Testis (tissue), 3 donors: ENCODE measurements around the gene CA12. TPM values are rescaled to one million over a fixed set of nuclear protein-coding genes. Genes with fewer than 3 reads are reported as not detected.

Source experiments
- DNase-seq: peaks from one replicate; pipeline ENCODE4 v3.0.0-alpha.2; 2019
- H3K27ac ChIP-seq, 2 donors: fragments of 200-600 bp; sonication (generic); one replicate each; pipeline ENCODE4 v1.5.1; 2019
- H3K27me3 ChIP-seq: fragments of 200-600 bp; sonication (generic); one replicate; pipeline ENCODE4 v1.5.1; 2019
- H3K36me3 ChIP-seq: fragments of 200-600 bp; sonication (generic); one replicate; pipeline ENCODE4 v1.5.1; 2017; ENCODE audit warnings: low read depth; ENCODE audit errors: missing control alignments
- H3K4me1 ChIP-seq: fragments of 200-600 bp; sonication (generic); one replicate; pipeline ENCODE4 v1.5.1; 2019
- H3K4me3 ChIP-seq, 2 donors: fragments of 200-600 bp; sonication (generic); one replicate each; pipeline ENCODE4 v1.5.1; 2017 to 2019
- H3K9me3 ChIP-seq: fragments of 200-600 bp; sonication (generic); one replicate; pipeline ENCODE4 v1.5.1; 2017
- POLR2A ChIP-seq: fragments of 450-650 bp; IDR thresholded peaks from one replicate; pipeline ENCODE4 v1.6.1; 2017; ENCODE audit warnings: antibody characterized with exemption, mild to moderate bottlenecking, moderate library complexity
- WGBS, 2 donors: methylation state at CpG; one replicate each; pipeline ENCODE4 v1.1.5; 2018; 5-methylcytosine and 5-hydroxymethylcytosine counted together
- intact Hi-C: fragments of 100-400 bp; cut with DNase I; formaldehyde crosslinking; loops from one replicate; pipeline ENCODE4 v1.15.1; 2023; ENCODE audit warnings: low total_unique reads
- polyA plus RNA-seq: library from polyadenylated mRNA; stranded (reverse); fragments of 350-450 nt; fragmentation: Illumina TruSeq; extraction: RNeasy Lipid Tissue Mini Kit (QIAGEN cat#74804); gene quantifications from one replicate; pipeline ENCODE4 v1.2.3, GENCODE V29; 2014; ENCODE audit warnings: low read depth, low replicate concordance; ENCODE audit not compliant: insufficient read depth
- total RNA-seq, 2 donors: library from RNA; depleted of rRNA; stranded (reverse); fragments of >200 nt; gene quantifications; one replicate each; pipeline ENCODE4 v1.2.3, GENCODE V29; 2016
- TF ChIP-seq, protein P1 (sequence below), 3 experiments: fragments of 450-650 bp in 2 of 3; fragments of 200-600 bp in 1 of 3; sonication (generic) in 1 of 3; IDR thresholded peaks; one replicate each; pipeline ENCODE4 v1.5.1; 2016 to 2019; ENCODE audit warnings: antibody characterized with exemption in 3 of 3, mild to moderate bottlenecking in 2 of 3, moderate library complexity in 1 of 3

Gene CA12
- total and polyA plus RNA-seq, 3 donors from 2014 or later: 0.55 to 8.0 (median 0.68) TPM

DNA sequence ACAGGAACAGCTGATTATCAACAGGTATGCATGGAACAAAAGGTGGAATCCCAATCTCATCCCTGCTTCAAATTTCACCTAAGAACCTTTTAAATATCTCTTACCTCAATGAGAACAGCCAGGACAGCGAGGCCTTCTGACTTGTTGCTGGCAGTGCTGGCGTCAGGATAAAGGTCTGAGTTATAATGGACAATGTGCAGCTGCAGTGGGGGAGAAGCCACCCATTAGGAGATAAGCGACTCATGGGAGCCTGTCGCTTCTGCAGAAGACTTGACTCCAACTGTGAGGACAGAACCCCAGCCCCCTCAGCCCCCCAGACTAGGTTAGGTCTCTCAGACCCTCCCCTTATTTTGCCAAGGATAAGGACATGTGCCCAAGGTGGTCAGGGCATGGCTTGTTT lies 39.7 kb downstream of the CA12 start:
- 53 to 81% methylated on average over 4 of the region's 4 CpGs for WGBS, 2 donors

DNA sequence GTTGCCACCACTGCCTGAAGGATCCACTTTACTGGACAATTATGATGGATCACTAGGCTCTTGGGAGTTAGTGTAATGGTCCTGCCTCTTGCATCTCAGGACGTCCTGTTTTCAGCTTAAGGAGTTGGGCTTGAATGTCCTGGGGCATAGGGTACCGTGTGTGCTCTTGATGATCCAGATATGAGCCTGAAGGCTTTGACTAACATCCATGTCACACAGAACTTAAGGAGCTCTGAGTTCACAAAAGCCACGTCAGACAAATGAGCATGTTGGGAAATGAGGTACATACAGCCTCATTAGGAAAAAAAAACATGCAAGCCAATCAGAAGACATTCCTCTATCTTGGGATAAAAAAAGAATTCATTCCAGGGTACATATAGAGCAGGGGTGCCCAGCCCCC lies 40.8 kb downstream of the CA12 start:
- H3K36me3 ChIP-seq: no peaks in the 10 kb centered on the region
- WGBS, 2 donors: 84 to 87% methylated on average over 3 of the region's 3 CpGs
- no peak overlapping the region for H3K27ac ChIP-seq
- intact Hi-C loops: no loop called here
- no peaks in the 10 kb centered on the region for H3K9me3 ChIP-seq
- TF ChIP-seq POLR2A: no peak
- TF ChIP-seq, protein P1, sequence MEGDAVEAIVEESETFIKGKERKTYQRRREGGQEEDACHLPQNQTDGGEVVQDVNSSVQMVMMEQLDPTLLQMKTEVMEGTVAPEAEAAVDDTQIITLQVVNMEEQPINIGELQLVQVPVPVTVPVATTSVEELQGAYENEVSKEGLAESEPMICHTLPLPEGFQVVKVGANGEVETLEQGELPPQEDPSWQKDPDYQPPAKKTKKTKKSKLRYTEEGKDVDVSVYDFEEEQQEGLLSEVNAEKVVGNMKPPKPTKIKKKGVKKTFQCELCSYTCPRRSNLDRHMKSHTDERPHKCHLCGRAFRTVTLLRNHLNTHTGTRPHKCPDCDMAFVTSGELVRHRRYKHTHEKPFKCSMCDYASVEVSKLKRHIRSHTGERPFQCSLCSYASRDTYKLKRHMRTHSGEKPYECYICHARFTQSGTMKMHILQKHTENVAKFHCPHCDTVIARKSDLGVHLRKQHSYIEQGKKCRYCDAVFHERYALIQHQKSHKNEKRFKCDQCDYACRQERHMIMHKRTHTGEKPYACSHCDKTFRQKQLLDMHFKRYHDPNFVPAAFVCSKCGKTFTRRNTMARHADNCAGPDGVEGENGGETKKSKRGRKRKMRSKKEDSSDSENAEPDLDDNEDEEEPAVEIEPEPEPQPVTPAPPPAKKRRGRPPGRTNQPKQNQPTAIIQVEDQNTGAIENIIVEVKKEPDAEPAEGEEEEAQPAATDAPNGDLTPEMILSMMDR (IDR thresholded peaks at IDR 0.05): no peak
- DNase-seq: no peak
- no peak overlapping the region for H3K4me3 ChIP-seq
- no peaks in the 10 kb centered on the region for H3K27me3 ChIP-seq
- no peaks in the 10 kb centered on the region for H3K4me1 ChIP-seq

More for the DNA sequence above, 39.7 kb downstream of the CA12 start:
- no peak overlapping the region for H3K27ac ChIP-seq
- no peak for DNase-seq
- no peaks in the 10 kb centered on the region for H3K4me1 ChIP-seq
- H3K27me3 ChIP-seq: no peaks in the 10 kb centered on the region
- intact Hi-C loops: no loop called here
- TF ChIP-seq, protein P1 (IDR thresholded peaks at IDR 0.05): no peak
- TF ChIP-seq POLR2A: no peak
- H3K4me3 ChIP-seq: no peak overlapping the region
- no peaks in the 10 kb centered on the region for H3K36me3 ChIP-seq
- no peaks in the 10 kb centered on the region for H3K9me3 ChIP-seq

DNA sequence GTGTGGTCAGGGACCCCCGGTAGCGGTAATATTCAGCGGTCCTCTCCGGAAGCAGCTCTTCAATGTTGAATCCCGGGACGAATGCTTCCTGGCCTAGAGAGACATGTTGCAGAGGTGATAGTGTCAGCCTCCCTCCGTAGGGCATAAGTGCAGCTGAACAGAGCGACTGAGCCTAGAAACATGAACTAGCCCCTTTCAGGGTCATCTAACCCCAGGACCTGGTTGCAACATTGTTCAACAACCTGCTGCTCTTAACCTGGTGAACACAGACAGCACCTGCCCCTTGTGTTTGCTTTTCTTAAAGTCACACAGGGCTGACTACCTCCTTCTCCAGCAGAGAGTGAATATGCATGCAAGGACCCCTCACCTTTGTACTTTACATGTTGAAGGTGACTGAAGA lies 41.3 kb downstream of the CA12 start:
- no peak for DNase-seq
- no peaks in the 10 kb centered on the region for H3K27me3 ChIP-seq
- WGBS, 2 donors: 81 to 93% methylated on average over 5 to 8 of the region's 8 CpGs
- H3K27ac ChIP-seq: no peak overlapping the region
- H3K4me3 ChIP-seq: no peak overlapping the region
- no peaks in the 10 kb centered on the region for H3K4me1 ChIP-seq
- intact Hi-C loops: no loop called here
- H3K36me3 ChIP-seq: no peaks in the 10 kb centered on the region
- no peaks in the 10 kb centered on the region for H3K9me3 ChIP-seq
- TF ChIP-seq, protein P1 (IDR thresholded peaks at IDR 0.05): no peak
- no peak for TF ChIP-seq POLR2A

DNA sequence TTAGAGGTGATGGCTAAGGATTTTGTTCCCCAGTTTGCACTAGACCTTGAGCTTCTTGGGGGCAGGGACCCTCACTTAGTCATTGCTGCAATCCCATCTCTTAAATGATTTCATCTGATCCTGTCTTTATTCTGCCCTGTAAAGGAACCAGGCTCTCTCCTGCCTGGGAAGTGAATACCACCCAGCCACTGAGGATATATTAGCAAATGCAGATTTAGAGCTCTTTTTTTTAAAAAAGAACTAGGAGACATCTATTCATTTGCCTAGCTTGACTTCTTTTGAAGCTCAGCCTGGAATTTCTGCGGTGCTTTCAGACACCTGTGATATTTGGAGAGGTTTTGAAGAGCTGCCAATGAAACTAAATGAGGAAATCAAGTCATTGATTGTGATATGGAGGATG lies 41.8 kb downstream of the CA12 start:
- no peaks in the 10 kb centered on the region for H3K9me3 ChIP-seq
- no peak overlapping the region for H3K4me3 ChIP-seq
- WGBS, 2 donors: 79 to 81% methylated on average over 1 of the region's 1 CpG
- no peaks in the 10 kb centered on the region for H3K36me3 ChIP-seq
- no peak overlapping the region for H3K27ac ChIP-seq
- intact Hi-C loops: no loop called here
- no peak for DNase-seq
- no peaks in the 10 kb centered on the region for H3K4me1 ChIP-seq
- H3K27me3 ChIP-seq: no peaks in the 10 kb centered on the region
- TF ChIP-seq, protein P1 (IDR thresholded peaks at IDR 0.05): no peak
- TF ChIP-seq POLR2A: no peak

DNA sequence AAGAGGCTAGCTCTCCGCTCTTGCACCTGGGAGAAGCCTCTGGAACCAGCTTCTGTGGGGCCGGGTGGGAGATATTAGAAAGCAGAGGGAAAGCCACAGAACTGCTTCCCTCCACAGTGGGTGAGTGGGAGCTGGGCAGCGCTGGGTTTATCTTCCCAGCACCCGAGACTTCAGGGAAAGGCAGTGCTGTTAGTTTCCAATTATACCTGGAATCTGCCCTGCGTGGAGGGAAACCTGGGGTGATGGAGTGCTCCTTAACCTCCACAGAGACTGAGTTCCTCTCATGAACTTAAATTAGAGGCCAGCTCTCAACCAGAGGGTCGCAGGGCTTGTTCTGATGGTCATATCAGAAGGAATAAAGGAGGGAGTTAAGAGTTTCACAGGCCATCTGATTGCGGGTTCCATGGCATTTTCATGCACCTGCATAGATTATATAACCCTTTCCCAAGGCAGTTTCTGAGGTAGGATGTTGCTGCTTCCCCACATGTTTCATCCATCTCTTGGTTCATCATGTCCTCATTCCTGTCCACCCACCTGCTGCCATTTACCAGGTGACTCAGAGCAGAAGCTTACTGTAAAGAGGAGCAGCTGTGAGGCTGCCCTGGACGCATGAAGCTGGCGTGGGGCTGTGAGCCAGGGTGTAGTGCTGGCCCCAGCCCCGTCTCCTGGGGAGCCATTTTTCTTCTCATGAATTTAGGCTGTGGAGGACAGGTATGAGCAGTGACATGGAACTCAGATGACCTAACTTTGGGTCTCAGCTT lies 42.5 kb downstream of the CA12 start:
- TF ChIP-seq, protein P1 (IDR thresholded peaks at IDR 0.05): no peak
- TF ChIP-seq POLR2A: no peak
- Histone ChIP-seq H3K27me3 (no peaks in the 10 kb centered on the region), H3K4me3 (no peak overlapping the region), H3K27ac (no peak overlapping the region), H3K36me3 (no peaks in the 10 kb centered on the region), H3K4me1 (no peaks in the 10 kb centered on the region), H3K9me3 (no peaks in the 10 kb centered on the region)
- DNase-seq: no peak
- intact Hi-C loops: no loop called here
- 82 to 92% methylated on average over 9 to 10 of the region's 10 CpGs for WGBS, 2 donors
